Hepatic stellate cell (primary cell): ENCODE data around the gene AGR3.
A peak's percentile ranks its signal among the peaks of the same experiment; 100 is the strongest.

ENCODE experiments used
- DNase-seq: peaks from one replicate; pipeline ENCODE4 v3.0.0; 2011; ENCODE audit warnings: low spot score

The AGR3 gene

GRCh38 chr7:16833373-16833772 is 48.4 kb downstream of the AGR3 start:
- DNase-seq = no peak

DNA sequence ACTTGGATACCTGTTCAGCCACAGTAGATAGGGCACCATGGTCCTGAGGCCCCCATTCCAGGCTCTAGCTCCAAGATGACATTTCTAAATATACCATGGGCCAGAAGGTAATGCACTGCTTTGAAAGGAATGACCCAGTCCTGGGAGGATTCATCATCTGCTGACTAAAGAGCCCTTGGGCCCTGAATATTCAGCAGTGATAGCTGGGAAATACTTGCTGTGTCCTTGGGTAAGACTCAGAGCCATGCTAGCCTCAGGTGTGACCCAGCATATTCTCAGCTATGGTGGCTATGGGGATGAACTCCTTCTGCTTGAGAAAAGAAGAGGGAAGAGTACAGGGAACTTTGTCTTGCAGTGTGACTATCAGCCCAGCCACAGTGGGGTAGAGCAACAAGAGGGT is 55.7 kb downstream of the AGR3 start:
- no peak for DNase-seq

DNA sequence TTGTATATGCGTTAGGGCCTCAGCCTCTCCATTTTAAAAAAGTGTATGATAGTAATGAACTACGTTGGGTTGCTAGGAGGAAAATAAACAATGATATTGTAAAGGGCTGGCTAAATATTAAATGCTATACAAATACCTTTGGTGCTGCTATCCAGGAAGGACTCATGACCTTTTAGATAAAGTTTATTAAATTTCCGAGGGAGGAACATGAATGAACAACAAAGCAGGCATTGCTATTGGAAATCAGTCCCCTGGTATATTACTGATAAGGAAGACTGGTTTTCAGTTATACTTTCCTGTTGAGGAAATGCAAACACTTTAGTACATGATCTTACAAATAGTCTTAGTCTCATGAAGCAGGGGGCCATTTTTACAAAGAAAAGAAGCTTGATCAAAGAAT is 59.8 kb downstream of the AGR3 start:
- DNase-seq = no peak

- DNase-seq = no peak
Measured at GRCh38 chr7:16818732-16819131, 63.1 kb downstream of the AGR3 start.

- DNase-seq = no peak
Measured at GRCh38 chr7:16817536-16817935, 64.2 kb downstream of the AGR3 start.

- DNase-seq = no peak
Measured at GRCh38 chr7:16816824-16817223, 65.0 kb downstream of the AGR3 start.

DNA sequence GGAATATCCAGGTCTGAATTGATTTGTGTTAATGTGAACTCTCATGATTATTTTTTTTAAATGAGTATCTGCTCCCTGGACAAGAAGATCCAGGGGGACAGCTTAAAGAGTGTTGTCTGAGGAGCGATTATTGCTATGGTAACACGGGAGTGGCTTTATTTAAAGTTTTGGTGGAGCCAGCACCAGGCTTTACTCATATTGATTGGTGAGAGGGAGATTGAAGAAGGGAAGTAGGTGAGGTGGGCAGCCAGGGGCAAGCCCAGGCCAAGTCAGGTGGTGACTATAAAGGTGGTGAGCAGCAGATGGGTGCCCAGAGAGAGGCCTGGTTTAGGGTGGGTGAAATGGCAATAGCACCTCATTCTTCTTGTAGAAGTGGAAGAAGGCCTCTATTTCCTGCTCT is 66.8 kb downstream of the AGR3 start:
- no peak for DNase-seq

DNA sequence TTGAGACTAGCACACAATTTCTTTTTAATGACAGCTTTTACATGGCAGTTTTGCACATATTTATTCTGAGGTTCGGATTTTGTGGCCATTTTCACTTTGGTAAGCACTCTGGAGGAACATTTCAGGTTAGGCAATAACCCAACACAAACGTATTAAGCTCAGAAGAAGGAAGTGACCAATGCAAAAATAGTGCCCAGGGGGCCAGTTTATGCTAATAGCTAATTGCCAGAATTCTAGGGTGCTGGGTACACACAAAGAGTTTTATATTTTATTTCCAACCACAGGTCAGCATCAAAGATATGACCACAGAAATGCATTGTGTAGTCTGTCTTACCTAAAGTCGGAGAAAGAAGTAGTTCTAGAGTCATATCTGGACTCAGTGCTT is 68.6 kb downstream of the AGR3 start:
- DNase-seq = no peak

DNA sequence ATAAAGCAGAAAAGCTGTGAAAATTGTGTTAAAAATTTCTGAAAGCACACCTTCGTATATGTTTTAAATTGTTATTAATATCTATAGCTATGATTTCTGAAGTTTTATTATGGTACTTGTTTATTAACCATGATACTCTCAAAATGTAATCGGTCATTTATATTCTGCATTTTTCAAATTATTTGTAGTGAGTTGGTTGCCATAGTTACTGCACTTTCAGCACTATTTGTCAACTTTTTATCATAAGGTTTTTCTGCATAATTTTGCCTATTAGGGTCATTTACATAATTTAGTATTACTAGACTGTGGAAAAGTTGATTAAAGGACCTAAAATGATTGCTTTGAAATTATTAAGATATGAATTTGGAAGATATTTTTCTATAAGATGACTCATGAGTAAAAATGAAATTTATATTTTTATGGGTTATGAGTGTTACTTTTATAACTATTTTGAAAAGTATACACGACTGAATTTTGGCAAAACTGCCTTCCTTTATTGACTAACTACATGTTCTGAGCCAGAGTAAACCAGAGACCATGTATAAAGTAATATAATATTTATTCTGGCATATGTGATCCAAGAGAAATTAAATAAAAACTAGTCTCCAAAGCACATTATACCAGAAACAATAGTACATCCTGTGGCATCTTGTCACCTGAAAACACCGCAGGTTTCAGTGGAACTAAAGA is 69.1 kb downstream of the AGR3 start:
- DNase-seq = no peak

DNA sequence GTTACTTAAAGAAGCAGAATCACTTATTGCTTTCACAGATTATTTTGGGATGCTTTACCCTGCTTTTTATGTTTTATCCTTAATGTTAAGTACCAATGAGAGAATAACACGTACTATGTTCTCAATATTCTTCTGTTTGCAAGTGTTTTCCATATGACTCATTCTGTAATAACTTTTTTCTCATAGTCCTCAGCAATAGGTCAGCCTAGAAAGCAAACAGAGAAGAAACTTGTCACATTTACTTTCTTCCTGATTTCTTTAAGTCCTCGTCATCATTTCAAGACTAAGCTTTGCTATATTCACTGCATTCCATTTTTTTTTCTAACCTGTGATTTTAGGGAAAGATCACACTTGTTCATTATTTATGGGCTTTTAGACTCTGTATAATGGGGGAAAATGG is 70.2 kb downstream of the AGR3 start:
- peak; percentile 19 for DNase-seq

GRCh38 chr7:16810573-16810972 is 71.2 kb downstream of the AGR3 start:
- DNase-seq = no peak

DNA sequence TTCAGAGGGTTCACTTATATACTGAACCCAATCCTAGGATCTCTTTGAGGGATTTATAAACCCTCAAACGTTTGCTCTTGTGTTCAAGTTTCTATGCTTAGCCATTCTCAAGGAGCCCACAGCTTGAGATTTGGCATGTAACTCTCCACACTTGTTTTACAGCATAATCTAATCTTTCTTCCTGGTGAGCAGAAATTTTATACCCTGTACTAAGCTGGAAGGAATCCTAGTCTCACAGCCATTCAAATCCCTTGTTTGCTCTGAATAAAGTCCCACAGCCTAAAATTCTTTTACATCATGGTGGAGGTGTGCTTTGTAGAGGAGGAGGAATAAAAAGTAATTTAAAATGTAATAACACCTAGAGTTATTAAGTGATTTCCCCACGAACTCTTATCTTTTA is 71.7 kb downstream of the AGR3 start:
- DNase-seq = no peak
